Prostate gland (tissue), 2 donors: ENCODE data around the gene PKNOX2. TPM values are rescaled to one million over a fixed set of nuclear protein-coding genes. Genes with fewer than 3 reads are reported as not detected.

Experiments
- DNase-seq: peaks from one replicate; pipeline ENCODE4 v3.0.0-alpha.2; 2019; ENCODE audit warnings: low spot score
- H3K27ac ChIP-seq, 2 donors: fragments of 200-600 bp; sonication (generic); 2 replicates each; pipeline ENCODE4 v1.5.1; 2017 to 2019
- H3K27me3 ChIP-seq: fragments of 200-600 bp; sonication (generic); replicated peaks from 2 replicates; pipeline ENCODE4 v1.5.1; 2019; ENCODE audit not compliant: insufficient read depth
- H3K36me3 ChIP-seq, 2 donors: fragments of 200-600 bp; sonication (generic); 1 replicate in 1 of 2; 2 replicates in 1 of 2; pipeline versions ENCODE4 v1.5.1 to v1.8.1; 2017 to 2019
- H3K4me1 ChIP-seq: fragments of 200-600 bp; sonication (generic); replicated peaks from 2 replicates; pipeline ENCODE4 v1.5.1; 2019
- H3K4me3 ChIP-seq, 2 donors: fragments of 200-600 bp; sonication (generic); 2 replicates each; pipeline ENCODE4 v1.5.1; 2017 to 2019
- H3K9me3 ChIP-seq: fragments of 200-600 bp; sonication (generic); 2 replicates; pipeline ENCODE4 v1.5.1; 2017
- POLR2A ChIP-seq: fragments of 450-650 bp; IDR thresholded peaks from one replicate; pipeline ENCODE4 v1.6.1; 2016; ENCODE audit warnings: antibody characterized with exemption, mild to moderate bottlenecking
- POLR2AphosphoS5 ChIP-seq: sonication (generic); formaldehyde crosslinking; IDR thresholded peaks from one replicate; pipeline ENCODE4 v1.6.1; 2017; ENCODE audit warnings: antibody characterized with exemption
- WGBS: methylation state at CpG from one replicate; pipeline ENCODE4 v1.1.5; 2018; 5-methylcytosine and 5-hydroxymethylcytosine counted together
- intact Hi-C: fragments of 100-400 bp; cut with DNase I; formaldehyde crosslinking; loops from one replicate; pipeline ENCODE4 v1.14.2; 2022
- total RNA-seq, 2 donors: library from RNA; depleted of rRNA; stranded (reverse); fragments of >200 nt; gene quantifications; one replicate each; pipeline ENCODE4 v1.1.0, GENCODE V29; 2016
- TF ChIP-seq, protein P1 (sequence below), 4 experiments: fragments of 200-600 bp in 2 of 4; fragments of 450-650 bp in 2 of 4; sonication (generic) in 2 of 4; IDR thresholded peaks; 1 replicate in 3 of 4; 2 replicates in 1 of 4; pipeline ENCODE4 v1.5.1; 2016 to 2019; ENCODE audit warnings: antibody characterized with exemption in 4 of 4, mild to moderate bottlenecking in 2 of 4, moderate library complexity in 2 of 4

The PKNOX2 gene
- total RNA-seq, 2 donors from 2014 or later: 12.3 to 14.7 TPM

DNA sequence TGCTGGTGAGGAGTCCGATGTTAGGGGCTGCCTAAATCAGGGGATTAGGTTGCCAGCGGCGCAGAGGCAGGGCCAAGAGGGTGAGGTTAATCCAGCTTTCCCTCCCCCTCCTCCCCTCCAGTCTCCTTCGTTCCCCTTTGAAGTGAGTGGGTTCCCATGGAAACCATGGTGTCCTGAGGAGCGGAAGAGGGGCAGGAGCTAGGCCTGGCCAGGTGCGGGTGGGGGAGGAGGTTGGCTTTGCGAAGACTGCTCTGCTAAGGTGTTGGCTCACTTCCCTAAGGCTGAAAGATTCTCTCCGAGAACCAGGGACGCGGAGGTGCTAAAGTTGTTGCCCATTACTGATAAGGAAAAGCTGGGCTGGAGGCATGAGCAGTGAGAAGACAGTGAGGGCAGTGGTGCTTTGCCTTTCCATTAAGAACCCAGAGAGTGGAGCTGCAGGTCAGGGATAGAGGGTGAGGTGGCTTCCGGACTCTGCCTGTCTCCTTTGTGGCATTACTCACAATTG is 206.9 kb downstream of the PKNOX2 start:
- TF ChIP-seq POLR2AphosphoS5 (no peak), POLR2A (no peak)
- TF ChIP-seq, protein P1, sequence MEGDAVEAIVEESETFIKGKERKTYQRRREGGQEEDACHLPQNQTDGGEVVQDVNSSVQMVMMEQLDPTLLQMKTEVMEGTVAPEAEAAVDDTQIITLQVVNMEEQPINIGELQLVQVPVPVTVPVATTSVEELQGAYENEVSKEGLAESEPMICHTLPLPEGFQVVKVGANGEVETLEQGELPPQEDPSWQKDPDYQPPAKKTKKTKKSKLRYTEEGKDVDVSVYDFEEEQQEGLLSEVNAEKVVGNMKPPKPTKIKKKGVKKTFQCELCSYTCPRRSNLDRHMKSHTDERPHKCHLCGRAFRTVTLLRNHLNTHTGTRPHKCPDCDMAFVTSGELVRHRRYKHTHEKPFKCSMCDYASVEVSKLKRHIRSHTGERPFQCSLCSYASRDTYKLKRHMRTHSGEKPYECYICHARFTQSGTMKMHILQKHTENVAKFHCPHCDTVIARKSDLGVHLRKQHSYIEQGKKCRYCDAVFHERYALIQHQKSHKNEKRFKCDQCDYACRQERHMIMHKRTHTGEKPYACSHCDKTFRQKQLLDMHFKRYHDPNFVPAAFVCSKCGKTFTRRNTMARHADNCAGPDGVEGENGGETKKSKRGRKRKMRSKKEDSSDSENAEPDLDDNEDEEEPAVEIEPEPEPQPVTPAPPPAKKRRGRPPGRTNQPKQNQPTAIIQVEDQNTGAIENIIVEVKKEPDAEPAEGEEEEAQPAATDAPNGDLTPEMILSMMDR (IDR thresholded peaks at IDR 0.05): no peak
- no peak overlapping the region for H3K27ac ChIP-seq
- H3K36me3 ChIP-seq: no peaks in the 10 kb centered on the region
- DNase-seq: no peak
- H3K9me3 ChIP-seq: no peaks in the 10 kb centered on the region
- 56% methylated on average over 11 of the region's 11 CpGs for WGBS
- no peaks in the 10 kb centered on the region for H3K27me3 ChIP-seq
- no peaks in the 10 kb centered on the region for H3K4me1 ChIP-seq
- H3K4me3 ChIP-seq: no peak overlapping the region
- intact Hi-C loops: loop anchor here (2.0 kb wide), 1 partner anchor 33 kb away; no protein-coding TSS in a partner anchor

DNA sequence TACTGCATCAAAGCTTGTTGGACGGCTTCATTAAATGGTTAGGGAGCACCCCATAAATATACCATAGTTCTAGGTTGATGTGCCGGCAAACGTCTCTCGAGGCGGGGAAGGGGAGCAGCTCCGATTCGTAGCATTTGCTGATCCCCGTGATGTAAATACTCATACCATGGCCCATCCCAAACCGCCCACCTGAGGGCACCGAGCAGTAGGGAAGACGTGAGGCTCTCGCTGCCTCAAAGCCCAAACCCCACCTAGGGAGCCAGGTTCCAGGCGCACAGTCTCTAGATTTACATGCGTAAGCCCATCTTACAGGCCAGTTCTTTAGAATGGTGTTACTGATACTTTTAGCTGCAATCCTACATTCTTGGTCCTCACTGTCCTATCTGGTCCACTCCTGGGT is 207.5 kb downstream of the PKNOX2 start:
- 95% methylated on average over 14 of the region's 14 CpGs for WGBS
- intact Hi-C loops: no loop called here
- no peak for DNase-seq
- H3K27ac ChIP-seq: no peak overlapping the region
- H3K9me3 ChIP-seq: no peaks in the 10 kb centered on the region
- TF ChIP-seq POLR2A (no peak), POLR2AphosphoS5 (no peak)
- TF ChIP-seq, protein P1 (IDR thresholded peaks at IDR 0.05): no peak
- no peaks in the 10 kb centered on the region for H3K27me3 ChIP-seq
- H3K36me3 ChIP-seq: no peaks in the 10 kb centered on the region
- H3K4me1 ChIP-seq: no peaks in the 10 kb centered on the region
- H3K4me3 ChIP-seq: no peak overlapping the region

GRCh38 chr11:125372911-125373310 is 208.4 kb downstream of the PKNOX2 start:
- 91% methylated on average over 3 of the region's 3 CpGs for WGBS
- H3K4me3 ChIP-seq: no peak overlapping the region
- H3K27ac ChIP-seq: no peak overlapping the region

GRCh38 chr11:125373426-125374391 is 209.2 kb downstream of the PKNOX2 start:
- no peaks in the 10 kb centered on the region for H3K9me3 ChIP-seq
- no peaks in the 10 kb centered on the region for H3K4me1 ChIP-seq
- TF ChIP-seq, protein P1 (IDR thresholded peaks at IDR 0.05): no peak
- TF ChIP-seq POLR2AphosphoS5: no peak
- TF ChIP-seq POLR2A: no peak
- no peak overlapping the region for H3K27ac ChIP-seq
- WGBS: 95% methylated on average over 12 of the region's 13 CpGs
- no peaks in the 10 kb centered on the region for H3K36me3 ChIP-seq
- no peak overlapping the region for H3K4me3 ChIP-seq
- intact Hi-C loops: no loop called here
- no peak for DNase-seq
- no peaks in the 10 kb centered on the region for H3K27me3 ChIP-seq

More at GRCh38 chr11:125372911-125373310, 208.4 kb downstream of the PKNOX2 start:
- Histone ChIP-seq H3K27me3 (no peaks in the 10 kb centered on the region), H3K36me3 (no peaks in the 10 kb centered on the region), H3K4me1 (no peaks in the 10 kb centered on the region), H3K9me3 (no peaks in the 10 kb centered on the region)
- intact Hi-C loops: no loop called here
- TF ChIP-seq POLR2AphosphoS5 (no peak), POLR2A (no peak)
- TF ChIP-seq, protein P1 (IDR thresholded peaks at IDR 0.05): no peak
- no peak for DNase-seq
